GM19397 (cell line): Measurements from ENCODE around the gene MAP7D3.

ENCODE experiments used
- ATAC-seq: cut with Tn5 transposase; IDR thresholded peaks from one replicate; pipeline ENCODE4 v1.9.1; 2021; ENCODE audit warnings: mild to moderate bottlenecking, moderate library complexity; ENCODE audit not compliant: unreplicated experiment

The MAP7D3 gene

GRCh38 chrX:136206916-136207315, 44.3 kb downstream of the MAP7D3 start:
- no peak for ATAC-seq

GRCh38 chrX:136205882-136206380, 45.3 kb downstream of the MAP7D3 start:
- no peak for ATAC-seq

GRCh38 chrX:136204571-136204970, 46.6 kb downstream of the MAP7D3 start:
- ATAC-seq, result no peak

- ATAC-seq, result no peak
Observed at GRCh38 chrX:136203951-136204350, 47.2 kb downstream of the MAP7D3 start.

- no peak for ATAC-seq
Observed at GRCh38 chrX:136203438-136203837, 47.8 kb downstream of the MAP7D3 start.

GRCh38 chrX:136202889-136203288, 48.3 kb downstream of the MAP7D3 start:
- ATAC-seq, result no peak

GRCh38 chrX:136201601-136202000, 49.6 kb downstream of the MAP7D3 start:
- no peak for ATAC-seq

- no peak for ATAC-seq
Observed at GRCh38 chrX:136200466-136200865, 50.7 kb downstream of the MAP7D3 start.

GRCh38 chrX:136199365-136199764, 51.8 kb downstream of the MAP7D3 start:
- no peak for ATAC-seq

GRCh38 chrX:136198678-136199243, 52.4 kb downstream of the MAP7D3 start:
- ATAC-seq, result no peak

GRCh38 chrX:136198010-136198409, 53.2 kb downstream of the MAP7D3 start:
- ATAC-seq, result no peak

GRCh38 chrX:136196691-136197155, 54.5 kb downstream of the MAP7D3 start:
- no peak for ATAC-seq

GRCh38 chrX:136195247-136195646, 56.0 kb downstream of the MAP7D3 start:
- ATAC-seq, result no peak

GRCh38 chrX:136194536-136194935, 56.7 kb downstream of the MAP7D3 start:
- ATAC-seq, result no peak

- ATAC-seq, result no peak
Observed at GRCh38 chrX:136193771-136194170, 57.4 kb downstream of the MAP7D3 start.

- no peak for ATAC-seq
Observed at GRCh38 chrX:136192839-136193414, 58.3 kb downstream of the MAP7D3 start.

- ATAC-seq, result no peak
Observed at GRCh38 chrX:136192135-136192534, 59.1 kb downstream of the MAP7D3 start.

- no peak for ATAC-seq
Observed at GRCh38 chrX:136191171-136191570, 60.0 kb downstream of the MAP7D3 start.

GRCh38 chrX:136190038-136190713, 61.0 kb downstream of the MAP7D3 start:
- no peak for ATAC-seq

- no peak for ATAC-seq
Observed at GRCh38 chrX:136189222-136189621, 62.0 kb downstream of the MAP7D3 start.

GRCh38 chrX:136186023-136186413, 65.2 kb downstream of the MAP7D3 start:
- no peak for ATAC-seq

GRCh38 chrX:136185401-136186022, 65.7 kb downstream of the MAP7D3 start:
- ATAC-seq, result no peak
